HUES6 (cell line): Measurements from ENCODE around the gene CNOT3.

Experiments
- H3K27ac ChIP-seq: 2 replicates; pipeline ENCODE4 v1.7.0; 2013; ENCODE audit warnings: low read depth, mild to moderate bottlenecking, low read length, inconsistent platforms
- H3K27me3 ChIP-seq: 2 replicates; pipeline ENCODE4 v1.6.1; 2013; ENCODE audit warnings: low read length; ENCODE audit not compliant: control insufficient read depth, insufficient read depth
- H3K36me3 ChIP-seq: 2 replicates; pipeline ENCODE4 v1.6.1; 2013; ENCODE audit warnings: low read length; ENCODE audit not compliant: control insufficient read depth, insufficient read depth
- H3K4me1 ChIP-seq: 2 replicates; pipeline ENCODE4 v1.6.1; 2013; ENCODE audit warnings: low read length; ENCODE audit not compliant: control insufficient read depth, insufficient read depth
- H3K4me3 ChIP-seq: 2 replicates; pipeline ENCODE4 v1.5.1; 2013; ENCODE audit warnings: low read depth, low read length
- H3K9ac ChIP-seq: one replicate; pipeline ENCODE4 v1.6.1; 2013; ENCODE audit warnings: mild to moderate bottlenecking, low read length
- H3K9me3 ChIP-seq: 2 replicates; pipeline ENCODE4 v1.6.1; 2013; ENCODE audit warnings: low read depth, low read length; ENCODE audit not compliant: control insufficient read depth, insufficient read depth

CNOT3 gene

GRCh38 chr19:54201980-54202379 is 64.4 kb downstream of the CNOT3 start:
- Histone ChIP-seq H3K9me3 (no peaks in the 10 kb centered on the region), H3K27ac (no peak overlapping the region; the same call in 1 of the 2 replicates), H3K4me1 (peaks cover 27% of the 10 kb centered on the region), H3K27me3 (no peaks in the 10 kb centered on the region), H3K36me3 (peaks cover 61% of the 10 kb centered on the region), H3K9ac (peak overlapping the region; percentile 93), H3K4me3 (peak overlapping the region; percentile 76)

GRCh38 chr19:54203151-54203611 is 65.6 kb downstream of the CNOT3 start:
- Histone ChIP-seq H3K27ac (no peak overlapping the region), H3K4me1 (peaks cover 36% of the 10 kb centered on the region), H3K27me3 (no peaks in the 10 kb centered on the region), H3K4me3 (peak overlapping the region; percentile 76), H3K36me3 (peaks cover 73% of the 10 kb centered on the region), H3K9me3 (no peaks in the 10 kb centered on the region), H3K9ac (peak overlapping the region; percentile 93)

- no peak overlapping the region for H3K9ac ChIP-seq
- H3K27me3 ChIP-seq: no peaks in the 10 kb centered on the region
- H3K36me3 ChIP-seq: peaks cover 76% of the 10 kb centered on the region
- H3K4me3 ChIP-seq: peak overlapping the region; percentile 19; the same call in 1 of the 2 replicates
- no peak overlapping the region for H3K27ac ChIP-seq
- peaks cover 38% of the 10 kb centered on the region for H3K4me1 ChIP-seq
- no peaks in the 10 kb centered on the region for H3K9me3 ChIP-seq
These were observed 67.4 kb downstream of the CNOT3 start for GRCh38 chr19:54204767-54205468.
